Mononuclear cell (primary cell): ENCODE measurements around the gene TMEM86A. TPM values are rescaled to one million over a fixed set of nuclear protein-coding genes. Genes with fewer than 3 reads are reported as not detected.
A peak's percentile ranks its signal among the peaks of the same experiment; 100 is the strongest.

Experiments used
- H3K27me3 ChIP-seq: 2 replicates; pipeline ENCODE4 v1.6.0; 2011; ENCODE audit warnings: low read length, control low read depth; ENCODE audit not compliant: insufficient read depth
- H3K4me1 ChIP-seq: 2 replicates; pipeline ENCODE4 v1.5.1; 2011; ENCODE audit warnings: mild to moderate bottlenecking, low read length, control low read depth; ENCODE audit not compliant: insufficient read depth
- H3K4me3 ChIP-seq: 2 replicates; pipeline ENCODE4 v1.5.1; 2011; ENCODE audit warnings: mild to moderate bottlenecking, low read length, moderate library complexity
- H3K9me3 ChIP-seq: 2 replicates; pipeline ENCODE4 v1.5.1; 2011; ENCODE audit warnings: low read depth, mild to moderate bottlenecking, control low read depth, low read length
- total RNA-seq: library from RNA; depleted of rRNA; stranded (reverse); fragments of >200 nt; gene quantifications from one replicate; pipeline ENCODE4 v1.2.3, GENCODE V29; 2012

TMEM86A gene
- total RNA-seq, 1 donor: 4.2 TPM

DNA sequence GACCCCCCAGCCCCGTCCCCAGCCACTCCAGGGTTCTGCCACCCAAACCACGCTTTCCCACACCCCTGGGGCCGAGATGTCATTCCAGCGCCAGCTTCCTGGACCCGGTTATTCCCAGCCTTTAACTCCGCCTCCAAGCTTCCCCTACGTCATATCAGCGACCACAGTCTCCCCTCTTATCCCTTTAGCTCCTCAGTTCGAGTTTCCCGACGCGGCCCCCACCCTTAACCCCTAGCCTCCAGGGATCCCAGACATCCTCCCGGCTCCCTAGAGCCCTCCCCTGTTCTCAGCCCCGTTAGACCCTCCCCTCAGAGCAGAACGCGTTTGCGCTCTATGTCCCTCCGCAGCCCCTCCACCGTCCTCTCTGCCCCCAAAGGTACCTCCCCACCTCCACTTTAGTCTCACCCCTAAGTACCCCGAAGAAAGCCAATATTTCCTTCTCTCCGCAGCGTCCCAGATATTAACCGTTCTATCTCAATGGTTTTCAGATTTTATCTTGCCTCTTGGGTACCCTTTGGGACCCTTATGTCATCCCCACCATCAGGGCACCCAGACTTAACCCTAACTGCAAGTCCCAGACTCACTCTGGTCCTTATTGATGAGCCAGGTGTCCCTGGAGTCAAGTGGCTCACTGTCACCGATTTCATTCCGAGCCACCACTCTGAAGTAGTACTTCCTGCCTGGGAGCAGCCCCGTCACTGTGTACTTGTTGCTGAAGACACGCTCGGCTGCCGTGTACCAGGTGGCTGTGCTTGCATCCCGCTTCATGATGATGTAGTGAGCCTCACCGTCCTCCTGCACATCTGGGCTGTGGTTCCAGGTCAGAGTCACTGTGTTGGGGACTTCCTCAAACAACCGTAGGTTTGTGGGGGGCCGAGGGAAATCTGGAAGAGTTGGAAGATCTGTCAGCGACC is 8.0 kb downstream of the TMEM86A start:
- H3K9me3 ChIP-seq: no peaks in the 10 kb centered on the region
- peaks cover 15% of the 10 kb centered on the region for H3K4me1 ChIP-seq
- peak overlapping the region; percentile 29 for H3K4me3 ChIP-seq
- peaks cover 18% of the 10 kb centered on the region for H3K27me3 ChIP-seq

DNA sequence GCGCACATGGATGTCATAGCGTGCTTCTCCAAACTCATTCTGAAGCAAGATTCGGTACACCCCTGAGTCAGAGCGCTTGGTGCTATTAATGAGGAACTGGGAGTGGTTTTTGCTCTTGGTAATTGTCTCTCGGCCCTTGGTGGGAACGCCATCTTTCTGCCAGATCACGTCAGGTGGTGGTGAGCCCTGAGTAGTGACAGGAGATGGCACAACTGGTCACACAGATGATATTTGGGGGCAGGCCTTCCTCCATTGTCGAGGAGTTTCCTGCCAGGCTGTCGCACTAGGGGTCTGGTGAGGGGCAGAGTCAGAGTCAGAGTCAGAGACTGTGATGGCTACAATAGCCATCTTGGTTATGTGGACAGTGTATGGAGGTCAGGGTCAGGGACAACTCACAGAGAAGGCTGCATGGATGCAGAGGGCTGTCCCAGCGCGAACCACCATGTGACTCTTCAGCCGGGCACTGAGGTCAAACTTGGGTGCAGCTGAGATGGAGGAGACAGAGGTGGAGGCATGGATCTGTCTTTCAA is 9.3 kb downstream of the TMEM86A start:
- Histone ChIP-seq H3K9me3 (no peaks in the 10 kb centered on the region), H3K4me1 (peaks cover 15% of the 10 kb centered on the region), H3K4me3 (no peak overlapping the region), H3K27me3 (peaks cover 18% of the 10 kb centered on the region)

DNA sequence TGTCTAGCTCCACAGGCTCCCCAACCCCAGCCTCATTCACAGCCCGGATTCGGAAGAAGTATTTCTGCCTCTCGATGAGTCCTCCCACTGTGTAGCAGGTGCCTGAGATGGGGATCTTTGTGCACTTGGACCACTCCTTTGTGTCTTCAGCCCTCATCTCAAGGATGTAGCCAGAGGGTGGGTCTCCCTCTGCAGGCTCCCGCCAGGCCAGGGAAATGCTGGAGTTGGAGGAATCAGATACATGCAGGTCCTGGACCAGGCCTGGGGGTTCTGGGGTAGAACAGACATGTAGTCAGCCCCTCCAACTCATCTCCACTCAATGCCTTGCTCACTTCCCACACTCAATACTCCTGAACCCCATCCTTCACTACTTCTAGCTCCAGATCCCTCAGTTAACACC is 10.8 kb downstream of the TMEM86A start:
- Histone ChIP-seq H3K4me3 (no peak overlapping the region), H3K27me3 (peaks cover 18% of the 10 kb centered on the region), H3K9me3 (no peaks in the 10 kb centered on the region), H3K4me1 (peaks cover 15% of the 10 kb centered on the region)

DNA sequence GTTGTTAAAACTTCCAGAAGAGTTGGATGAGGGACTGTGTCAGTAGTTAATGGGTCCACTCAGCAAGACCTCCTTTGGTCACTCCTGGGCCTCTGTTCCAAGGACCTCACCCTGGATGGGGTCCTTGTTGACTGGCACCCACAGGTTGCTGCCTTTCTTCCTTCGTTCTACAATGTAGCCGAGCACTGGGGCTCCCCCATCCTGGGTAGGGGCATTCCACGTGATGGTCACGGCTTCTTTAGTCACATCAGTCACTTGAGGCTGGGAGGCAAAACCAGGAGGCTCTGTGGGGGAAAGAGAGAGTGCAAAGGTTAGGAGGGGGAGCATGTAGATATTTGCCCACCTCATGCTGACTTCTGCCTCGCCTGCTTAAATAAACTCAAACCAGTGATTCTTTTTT is 12.0 kb downstream of the TMEM86A start:
- H3K4me1 ChIP-seq: peaks cover 12% of the 10 kb centered on the region
- no peak overlapping the region for H3K4me3 ChIP-seq
- H3K9me3 ChIP-seq: no peaks in the 10 kb centered on the region
- H3K27me3 ChIP-seq: peaks cover 7% of the 10 kb centered on the region

DNA sequence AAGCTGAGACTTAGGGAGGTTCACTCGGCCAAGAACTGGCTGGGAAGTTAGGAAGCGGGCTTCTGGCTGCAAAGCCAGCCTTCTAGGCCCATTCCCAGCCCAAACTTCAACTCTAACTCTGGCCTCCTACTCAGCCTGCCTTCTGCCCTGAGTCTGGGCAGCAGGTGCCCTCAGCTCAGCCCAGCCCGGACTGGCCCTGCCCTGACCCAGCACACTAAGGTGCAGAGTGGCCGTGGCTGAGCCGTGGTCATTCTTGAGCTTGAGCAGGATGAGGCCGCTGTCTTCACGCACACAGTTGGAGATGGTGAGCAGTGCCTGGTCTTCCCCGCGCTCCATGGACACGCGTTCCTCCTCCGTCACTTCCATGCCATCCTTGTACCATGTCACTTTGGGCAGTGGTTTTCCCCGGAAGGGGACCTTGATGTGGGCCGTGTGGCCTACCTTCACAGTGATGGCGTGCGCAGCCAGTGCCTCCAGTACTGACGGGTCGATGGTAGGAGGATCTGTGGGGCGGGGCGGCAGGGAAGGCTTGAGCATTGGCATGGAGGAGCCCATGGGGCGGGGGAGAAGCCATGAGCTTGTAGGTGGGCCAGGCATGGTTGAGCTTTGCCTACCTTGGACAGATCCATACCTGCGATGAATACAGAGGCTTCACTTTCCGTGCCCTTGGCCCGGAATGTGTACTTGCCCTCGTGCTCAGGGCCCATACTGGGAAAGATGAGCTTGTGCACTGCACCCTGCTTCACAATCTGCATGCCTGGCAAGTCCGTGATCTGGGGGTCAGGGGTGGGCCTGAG is 15.3 kb downstream of the TMEM86A start:
- Histone ChIP-seq H3K27me3 (no peaks in the 10 kb centered on the region), H3K4me1 (no peaks in the 10 kb centered on the region), H3K4me3 (no peak overlapping the region), H3K9me3 (no peaks in the 10 kb centered on the region)

DNA sequence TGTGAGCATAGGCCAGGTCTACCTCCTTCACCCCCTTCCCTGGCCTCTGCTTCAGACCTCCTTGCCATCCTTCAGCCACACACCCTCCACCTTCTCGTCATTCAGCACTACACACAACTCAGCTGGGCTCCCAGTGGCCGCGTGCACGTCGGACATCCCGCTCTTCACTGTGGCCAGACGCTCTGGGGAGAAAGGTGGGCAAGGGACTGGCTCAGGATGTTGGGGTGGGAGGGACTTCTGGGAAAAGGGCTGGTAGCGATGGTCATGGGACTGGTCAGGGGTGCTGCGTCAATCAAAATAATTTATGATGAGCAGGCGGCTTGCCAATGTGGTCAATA is 15.8 kb downstream of the TMEM86A start:
- H3K4me3 ChIP-seq: no peak overlapping the region
- H3K27me3 ChIP-seq: no peaks in the 10 kb centered on the region
- H3K4me1 ChIP-seq: no peaks in the 10 kb centered on the region
- no peaks in the 10 kb centered on the region for H3K9me3 ChIP-seq

DNA sequence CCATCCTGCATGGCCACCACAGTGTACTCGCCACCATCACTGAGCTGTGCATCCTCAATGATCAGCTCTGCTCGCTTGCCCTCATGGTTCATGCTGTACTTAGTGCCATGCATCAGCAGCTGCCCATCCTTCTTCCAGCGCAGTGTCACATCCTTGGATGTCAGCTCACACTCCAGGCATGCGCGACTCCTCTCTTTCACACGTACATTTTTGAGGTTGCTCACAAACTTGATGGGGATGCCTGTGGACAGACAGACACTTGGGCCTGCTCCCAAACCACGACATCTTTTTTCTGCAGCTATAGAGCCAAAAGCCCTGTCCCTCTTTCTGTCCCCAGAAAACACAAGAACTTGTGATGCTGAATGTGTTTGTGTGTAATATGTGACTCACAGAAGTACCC is 16.9 kb downstream of the TMEM86A start:
- H3K4me1 ChIP-seq: no peaks in the 10 kb centered on the region
- no peaks in the 10 kb centered on the region for H3K9me3 ChIP-seq
- H3K27me3 ChIP-seq: no peaks in the 10 kb centered on the region
- H3K4me3 ChIP-seq: no peak overlapping the region

DNA sequence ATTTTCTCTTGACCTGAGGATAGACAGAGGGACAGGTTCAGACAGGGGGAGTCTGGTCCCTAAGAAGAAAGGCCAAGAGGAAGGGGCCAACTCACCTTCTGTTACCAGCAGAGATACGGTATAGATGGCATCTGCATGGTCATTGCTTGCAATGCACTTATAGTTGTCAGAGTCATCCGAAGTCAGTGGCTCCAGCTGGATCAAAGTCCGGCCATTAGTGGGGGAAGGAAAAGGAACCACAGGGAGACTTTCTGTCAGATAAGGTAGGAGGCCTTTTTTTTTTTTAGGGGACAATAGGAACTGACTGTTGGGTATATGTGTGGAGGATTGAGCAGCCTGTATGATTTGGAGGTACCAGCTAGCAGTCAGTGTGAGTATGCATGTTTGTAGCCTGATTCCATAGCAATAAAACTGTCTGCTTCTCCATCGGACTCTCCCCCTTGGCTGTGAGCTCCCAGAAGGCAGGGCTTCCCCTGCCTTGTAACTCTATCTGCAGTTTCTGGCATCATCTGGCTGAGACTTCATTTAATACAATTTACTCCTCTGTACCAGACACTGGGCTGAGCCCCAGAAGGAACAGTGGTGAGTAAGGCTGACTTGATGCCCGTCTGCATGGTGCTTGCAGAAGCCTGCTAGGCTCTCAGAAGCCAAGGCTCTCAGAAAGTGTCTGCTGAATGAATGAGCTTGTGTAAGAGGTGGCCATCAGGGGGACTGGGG is 21.7 kb downstream of the TMEM86A start:
- Histone ChIP-seq H3K4me3 (no peak overlapping the region), H3K9me3 (no peaks in the 10 kb centered on the region), H3K4me1 (peaks cover 9% of the 10 kb centered on the region), H3K27me3 (no peaks in the 10 kb centered on the region)

DNA sequence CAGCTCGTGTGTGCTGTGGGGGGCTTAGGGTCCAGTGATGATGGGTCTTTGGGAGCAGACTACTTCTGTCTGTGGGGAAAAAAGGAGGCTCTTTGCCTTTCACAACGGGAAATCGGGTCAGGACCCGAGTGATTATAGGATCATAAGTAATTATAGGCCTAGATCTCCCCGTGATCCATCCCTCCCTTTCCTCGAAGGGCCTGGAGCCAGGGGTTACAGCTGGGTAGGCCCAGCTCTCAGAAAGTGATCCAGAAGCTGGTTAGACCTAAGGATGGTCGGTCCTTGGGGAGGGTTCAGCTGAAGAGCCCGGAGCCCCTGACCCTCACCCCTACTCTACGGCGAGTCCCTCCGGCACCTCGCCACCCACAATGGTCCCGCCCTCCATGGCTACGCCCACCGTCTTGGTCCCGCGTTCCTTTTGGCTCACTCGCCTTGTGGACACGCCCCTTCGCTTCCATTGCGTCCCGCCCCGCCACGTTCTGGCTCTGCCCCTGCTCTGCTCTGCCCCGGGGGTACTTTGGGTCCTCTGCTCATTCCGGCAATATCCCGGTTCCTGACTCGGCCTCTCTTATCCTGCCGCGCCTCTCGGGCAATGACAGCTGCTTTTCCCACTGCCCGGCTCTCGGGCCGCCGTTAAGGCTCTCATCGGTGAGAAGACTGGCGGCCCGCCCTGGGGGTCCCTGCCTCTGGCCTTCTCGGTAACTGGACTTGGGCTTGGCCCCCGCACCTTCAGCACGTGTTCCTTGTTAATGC is 22.4 kb downstream of the TMEM86A start:
- Histone ChIP-seq H3K27me3 (no peaks in the 10 kb centered on the region), H3K4me1 (peaks cover 9% of the 10 kb centered on the region), H3K4me3 (peak overlapping the region; percentile 42), H3K9me3 (no peaks in the 10 kb centered on the region)

DNA sequence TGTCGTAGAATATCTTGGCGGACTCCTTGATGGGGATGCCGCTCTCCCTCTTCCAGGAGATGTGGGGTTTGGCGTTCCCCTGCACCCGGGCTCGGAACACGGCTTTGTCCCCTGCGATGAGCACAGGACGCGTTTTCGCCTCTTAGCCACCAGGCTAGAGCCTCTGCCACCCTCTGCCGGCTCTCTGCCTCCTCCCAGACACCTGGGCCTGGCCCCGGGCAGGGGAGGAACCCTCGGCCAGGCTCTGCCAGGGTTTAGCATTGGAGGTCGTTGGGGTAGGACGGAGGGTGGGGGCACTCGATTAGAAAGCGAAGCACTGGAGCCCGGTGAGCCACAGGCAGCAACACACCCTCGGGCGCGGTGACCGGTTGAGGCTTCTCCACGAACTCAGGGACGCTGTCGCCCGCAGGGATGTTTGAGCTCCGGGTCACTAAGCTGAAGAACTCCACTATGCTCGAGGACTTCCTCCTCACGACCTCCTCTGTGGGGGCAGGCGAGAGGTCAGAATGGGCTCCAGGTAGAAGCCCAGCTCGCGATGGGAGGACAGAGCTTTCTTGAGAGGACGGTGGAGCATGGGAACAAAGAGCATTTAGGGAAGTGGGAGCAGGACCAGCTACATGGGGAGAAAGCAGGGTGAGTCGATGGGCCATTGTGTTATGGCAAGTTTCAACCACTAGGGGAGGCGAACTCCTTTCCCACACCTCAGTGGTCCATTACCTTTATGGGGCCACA is 23.1 kb downstream of the TMEM86A start:
- Histone ChIP-seq H3K9me3 (no peaks in the 10 kb centered on the region), H3K27me3 (no peaks in the 10 kb centered on the region), H3K4me1 (peaks cover 9% of the 10 kb centered on the region), H3K4me3 (peak overlapping the region; percentile 42)

DNA sequence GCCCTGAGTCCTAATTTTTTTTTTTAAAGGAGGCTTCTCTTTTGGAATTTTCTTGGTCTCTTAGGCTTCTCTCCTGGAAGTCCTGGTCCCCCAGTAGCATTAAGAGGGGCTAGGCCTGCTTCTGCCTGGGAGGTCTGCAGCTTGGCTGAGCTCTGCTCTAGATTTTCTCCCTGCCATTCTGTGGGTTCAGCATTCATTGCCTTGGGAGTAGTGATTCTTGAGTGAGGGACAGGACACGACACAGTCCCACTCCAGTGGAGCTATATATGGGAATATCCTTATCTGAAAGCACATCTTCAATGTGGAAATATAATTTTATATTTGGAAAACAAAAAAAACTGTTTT is 23.7 kb downstream of the TMEM86A start:
- Histone ChIP-seq H3K27me3 (no peaks in the 10 kb centered on the region), H3K4me3 (peak overlapping the region; percentile 42), H3K9me3 (no peaks in the 10 kb centered on the region), H3K4me1 (peaks cover 9% of the 10 kb centered on the region)

DNA sequence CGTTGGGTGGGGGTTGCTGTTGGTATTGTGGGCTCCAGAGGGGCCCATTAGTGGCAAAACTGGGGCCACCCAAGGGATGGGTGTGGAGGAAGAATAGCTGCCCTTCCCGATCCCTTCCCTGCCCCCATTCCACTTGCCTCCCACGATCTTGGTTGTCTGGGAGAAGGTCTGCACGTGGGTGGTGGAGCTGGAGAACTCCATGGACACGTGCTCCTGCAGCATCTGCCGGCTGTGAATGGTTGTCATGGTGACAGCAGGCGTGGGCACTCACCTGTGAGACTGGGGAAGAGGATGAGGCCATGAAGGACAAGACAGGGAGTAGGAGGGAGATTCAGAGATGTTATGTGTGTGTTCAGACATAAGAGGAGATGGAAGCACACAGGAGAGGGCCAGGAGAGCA is 25.4 kb downstream of the TMEM86A start:
- no peaks in the 10 kb centered on the region for H3K9me3 ChIP-seq
- no peak overlapping the region for H3K4me3 ChIP-seq
- no peaks in the 10 kb centered on the region for H3K27me3 ChIP-seq
- H3K4me1 ChIP-seq: peaks cover 9% of the 10 kb centered on the region

DNA sequence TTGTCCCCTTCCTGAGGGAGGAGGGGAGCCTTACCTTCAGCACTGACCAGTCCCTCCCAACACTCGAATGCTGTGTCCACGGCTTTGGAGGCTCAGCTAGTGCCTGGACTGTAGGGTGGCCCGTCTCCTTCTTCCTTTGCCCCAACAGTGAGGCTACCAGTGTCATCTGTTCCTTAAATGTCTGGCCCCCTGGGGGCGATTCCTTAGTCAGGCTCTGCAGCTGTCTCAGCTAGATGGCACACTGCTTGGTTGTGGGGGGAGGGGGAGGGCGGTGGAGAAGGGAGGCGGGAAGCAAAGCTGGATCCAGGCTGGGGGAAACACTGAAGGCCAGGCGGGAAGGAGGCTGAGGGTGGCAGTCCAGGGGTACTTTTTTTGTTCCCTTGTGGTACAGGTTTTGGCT is 27.5 kb downstream of the TMEM86A start, which contains the start of gene IGSF22:
Gene IGSF22, minus strand, starts transcription at position 149 of the 400 bp plus-strand sequence. CDS start 1,952 bp downstream, outside the sequence.
- Histone ChIP-seq H3K4me3 (no peak within 1 kb of the TSS), H3K4me1 (peaks cover 7% of the 10 kb centered on the region), H3K9me3 (no peaks in the 10 kb centered on the region), H3K27me3 (no peaks in the 10 kb centered on the region)
